ENCODE measurements around the gene ZNF296. TPM values are rescaled to one million over a fixed set of nuclear protein-coding genes. Genes with fewer than 3 reads are reported as not detected.

The ZNF296 gene
- polyA plus RNA-seq, 1 donor from 2014 or later = 1.4 TPM

DNA sequence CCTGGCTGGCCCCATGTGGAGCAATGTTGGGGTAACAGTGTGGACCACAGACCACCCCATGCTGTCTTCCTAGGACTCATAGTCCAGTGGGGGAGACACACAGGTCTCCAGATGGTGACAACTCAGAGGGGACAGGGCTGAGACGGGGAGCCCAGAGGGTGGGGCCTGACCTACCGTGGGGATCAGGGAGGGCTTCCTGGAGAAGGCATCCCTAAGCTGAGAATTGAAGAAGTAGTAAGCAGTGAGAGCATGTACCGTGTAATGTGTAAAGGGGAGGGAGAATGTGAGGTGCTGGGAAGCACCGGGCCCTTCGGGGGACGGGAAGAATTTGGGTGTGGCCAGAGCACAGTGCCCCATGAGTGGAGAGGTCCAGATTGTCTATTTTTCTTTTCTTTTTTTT, 47.7 kb upstream of the ZNF296 start:
- H3F3A ChIP-seq (ENCODE audit: insufficient read depth, low read length, poor library complexity, severe bottlenecking) = no peaks in the 10 kb centered on the region
- TF ChIP-seq TAF1 (IDR thresholded peaks at IDR 0.05; ENCODE audit: low read depth) (no peak), RAD21 (conservative IDR thresholded peaks at IDR 0.05) (no peak), SMC3 (conservative IDR thresholded peaks at IDR 0.05; ENCODE audit: poor library complexity) (no peak), CTCF (IDR thresholded peaks at IDR 0.05; ENCODE audit: poor library complexity, severe bottlenecking) (no peak), MXI1 (conservative IDR thresholded peaks at IDR 0.05; ENCODE audit: poor library complexity, severe bottlenecking) (no peak)
- TF ChIP-seq, protein P1, sequence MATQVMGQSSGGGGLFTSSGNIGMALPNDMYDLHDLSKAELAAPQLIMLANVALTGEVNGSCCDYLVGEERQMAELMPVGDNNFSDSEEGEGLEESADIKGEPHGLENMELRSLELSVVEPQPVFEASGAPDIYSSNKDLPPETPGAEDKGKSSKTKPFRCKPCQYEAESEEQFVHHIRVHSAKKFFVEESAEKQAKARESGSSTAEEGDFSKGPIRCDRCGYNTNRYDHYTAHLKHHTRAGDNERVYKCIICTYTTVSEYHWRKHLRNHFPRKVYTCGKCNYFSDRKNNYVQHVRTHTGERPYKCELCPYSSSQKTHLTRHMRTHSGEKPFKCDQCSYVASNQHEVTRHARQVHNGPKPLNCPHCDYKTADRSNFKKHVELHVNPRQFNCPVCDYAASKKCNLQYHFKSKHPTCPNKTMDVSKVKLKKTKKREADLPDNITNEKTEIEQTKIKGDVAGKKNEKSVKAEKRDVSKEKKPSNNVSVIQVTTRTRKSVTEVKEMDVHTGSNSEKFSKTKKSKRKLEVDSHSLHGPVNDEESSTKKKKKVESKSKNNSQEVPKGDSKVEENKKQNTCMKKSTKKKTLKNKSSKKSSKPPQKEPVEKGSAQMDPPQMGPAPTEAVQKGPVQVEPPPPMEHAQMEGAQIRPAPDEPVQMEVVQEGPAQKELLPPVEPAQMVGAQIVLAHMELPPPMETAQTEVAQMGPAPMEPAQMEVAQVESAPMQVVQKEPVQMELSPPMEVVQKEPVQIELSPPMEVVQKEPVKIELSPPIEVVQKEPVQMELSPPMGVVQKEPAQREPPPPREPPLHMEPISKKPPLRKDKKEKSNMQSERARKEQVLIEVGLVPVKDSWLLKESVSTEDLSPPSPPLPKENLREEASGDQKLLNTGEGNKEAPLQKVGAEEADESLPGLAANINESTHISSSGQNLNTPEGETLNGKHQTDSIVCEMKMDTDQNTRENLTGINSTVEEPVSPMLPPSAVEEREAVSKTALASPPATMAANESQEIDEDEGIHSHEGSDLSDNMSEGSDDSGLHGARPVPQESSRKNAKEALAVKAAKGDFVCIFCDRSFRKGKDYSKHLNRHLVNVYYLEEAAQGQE (IDR thresholded peaks at IDR 0.05; ENCODE audit: borderline replicate concordance) = no peak
- H4K20me1 ChIP-seq (ENCODE audit: insufficient read depth) = no peaks in the 10 kb centered on the region
- no peak overlapping the region for H3K9ac ChIP-seq (ENCODE audit: low read length)
- H3K27me3 ChIP-seq (ENCODE audit: insufficient read depth, low read depth, low read length) = no peaks in the 10 kb centered on the region
- H3K4me3 ChIP-seq (ENCODE audit: low read length) = no peak overlapping the region
- H3K36me3 ChIP-seq (ENCODE audit: insufficient read depth, low read length) = no peaks in the 10 kb centered on the region
- peaks cover 24% of the 10 kb centered on the region for H3K79me2 ChIP-seq (replicated peaks; ENCODE audit: insufficient read depth, low read length)
- H3K9me3 ChIP-seq (ENCODE audit: low read length) = no peaks in the 10 kb centered on the region
- no peaks in the 10 kb centered on the region for H3K9me2 ChIP-seq (ENCODE audit: insufficient read depth, low read length)
- no peak overlapping the region for H3K27ac ChIP-seq (ENCODE audit: low read length)
- H2AFZ ChIP-seq (ENCODE audit: low read depth, low read length) = no peak overlapping the region
- H3K4me2 ChIP-seq (ENCODE audit: low read length) = no peak overlapping the region

GRCh38 chr19:45123440-45123850, 47.2 kb upstream of the ZNF296 start:
- no peaks in the 10 kb centered on the region for H3K9me2 ChIP-seq (ENCODE audit: insufficient read depth, low read length)
- H3K4me3 ChIP-seq (ENCODE audit: low read length) = no peak overlapping the region
- H3F3A ChIP-seq (ENCODE audit: insufficient read depth, low read length, poor library complexity, severe bottlenecking) = no peaks in the 10 kb centered on the region
- H3K9ac ChIP-seq (ENCODE audit: low read length) = no peak overlapping the region
- no peaks in the 10 kb centered on the region for H3K36me3 ChIP-seq (ENCODE audit: insufficient read depth, low read length)
- no peaks in the 10 kb centered on the region for H4K20me1 ChIP-seq (ENCODE audit: insufficient read depth)
- no peaks in the 10 kb centered on the region for H3K9me3 ChIP-seq (ENCODE audit: low read length)
- no peaks in the 10 kb centered on the region for H3K27me3 ChIP-seq (ENCODE audit: insufficient read depth, low read depth, low read length)
- no peak overlapping the region for H3K4me2 ChIP-seq (ENCODE audit: low read length)
- H3K27ac ChIP-seq (ENCODE audit: low read length) = no peak overlapping the region
- no peak overlapping the region for H2AFZ ChIP-seq (ENCODE audit: low read depth, low read length)
- TF ChIP-seq CTCF (IDR thresholded peaks at IDR 0.05; ENCODE audit: poor library complexity, severe bottlenecking) (no peak), MXI1 (conservative IDR thresholded peaks at IDR 0.05; ENCODE audit: poor library complexity, severe bottlenecking) (no peak), TAF1 (IDR thresholded peaks at IDR 0.05; ENCODE audit: low read depth) (no peak), EP300 (conservative IDR thresholded peaks at IDR 0.05; ENCODE audit: poor library complexity, severe bottlenecking) (no peak), SMC3 (conservative IDR thresholded peaks at IDR 0.05; ENCODE audit: poor library complexity) (no peak), EZH2 (IDR thresholded peaks at IDR 0.05; ENCODE audit: borderline replicate concordance, insufficient read depth, low read length, poor library complexity, severe bottlenecking) (no peak), RAD21 (conservative IDR thresholded peaks at IDR 0.05) (no peak), POLR2AphosphoS5 (IDR thresholded peaks at IDR 0.05) (no peak)
- TF ChIP-seq, protein P1 (IDR thresholded peaks at IDR 0.05; ENCODE audit: borderline replicate concordance) = no peak
- H3K79me2 ChIP-seq (replicated peaks; ENCODE audit: insufficient read depth, low read length) = peaks cover 24% of the 10 kb centered on the region

Measured in neural cell (in vitro differentiated cells).